Liver (tissue), 9 donors: ENCODE measurements around the gene FGD4. TPM values are rescaled to one million over a fixed set of nuclear protein-coding genes. Genes with fewer than 3 reads are reported as not detected.

ENCODE experiments used
- DNase-seq: peaks from one replicate; pipeline ENCODE4 v3.0.0-alpha.2; 2017; ENCODE audit warnings: low spot score
- H3K27ac ChIP-seq, 2 donors: one replicate each; pipeline ENCODE4 v1.7.0; 2013; ENCODE audit warnings: inconsistent platforms in 2 of 2, low read length in 2 of 2, control low read depth in 1 of 2, low read depth in 1 of 2, mild to moderate bottlenecking in 1 of 2
- H3K27me3 ChIP-seq, 4 donors: one replicate each; pipeline versions ENCODE4 v1.6.1 to v1.7.0; 2013; ENCODE audit warnings: low read length in 3 of 4, inconsistent platforms in 1 of 4, mild to moderate bottlenecking in 1 of 4, moderate library complexity in 1 of 4; ENCODE audit not compliant: control insufficient read depth in 4 of 4, insufficient read depth in 4 of 4
- H3K36me3 ChIP-seq, 4 donors: one replicate each; pipeline versions ENCODE4 v1.6.1 to v1.7.0; 2013; ENCODE audit warnings: low read length in 3 of 4, mild to moderate bottlenecking in 3 of 4, low read depth in 1 of 4, moderate library complexity in 1 of 4; ENCODE audit not compliant: control insufficient read depth in 4 of 4, insufficient read depth in 3 of 4
- H3K4me1 ChIP-seq, 4 donors: one replicate each; pipeline versions ENCODE4 v1.6.1 to v1.7.0; 2013; ENCODE audit warnings: low read length in 3 of 4, mild to moderate bottlenecking in 3 of 4, moderate library complexity in 1 of 4; ENCODE audit not compliant: control insufficient read depth in 4 of 4, insufficient read depth in 4 of 4
- H3K4me3 ChIP-seq, 3 donors: one replicate each; pipeline versions ENCODE4 v1.6.1 to v1.7.0; 2013; ENCODE audit warnings: low read length in 3 of 3, control low read depth in 1 of 3, low read depth in 1 of 3, mild to moderate bottlenecking in 1 of 3
- H3K9ac ChIP-seq, 2 donors: one replicate each; pipeline ENCODE4 v1.7.0; 2013; ENCODE audit warnings: low read length in 2 of 2, mild to moderate bottlenecking in 2 of 2, moderate library complexity in 2 of 2, control low read depth in 1 of 2, low read depth in 1 of 2
- H3K9me3 ChIP-seq, 4 donors: one replicate each; pipeline versions ENCODE4 v1.6.1 to v1.7.0; 2013; ENCODE audit warnings: low read length in 3 of 4; ENCODE audit not compliant: control insufficient read depth in 4 of 4
- ATF3 ChIP-seq: IDR thresholded peaks from 2 replicates; pipeline ENCODE4 v1.6.1; 2016; ENCODE audit warnings: antibody characterized with exemption
- EGR1 ChIP-seq, 2 donors: IDR thresholded peaks; 2 replicates each; pipeline ENCODE4 v1.6.1; 2016 to 2018; ENCODE audit warnings: antibody characterized with exemption in 2 of 2, low read depth in 2 of 2
- FOXA1 ChIP-seq: IDR thresholded peaks from 2 replicates; pipeline ENCODE4 v1.6.1; 2016; ENCODE audit warnings: antibody characterized with exemption
- FOXA2 ChIP-seq: IDR thresholded peaks from 2 replicates; pipeline ENCODE4 v1.6.1; 2016; ENCODE audit warnings: antibody characterized with exemption
- GABPA ChIP-seq, 2 donors: IDR thresholded peaks in 1 of 2; conservative IDR thresholded peaks in 1 of 2; 2 replicates each; pipeline ENCODE4 v1.6.1; 2016; ENCODE audit warnings: antibody characterized with exemption in 2 of 2, mild to moderate bottlenecking in 1 of 2, moderate library complexity in 1 of 2
- HNF4A ChIP-seq, 2 donors: conservative IDR thresholded peaks; 2 replicates each; pipeline ENCODE4 v1.6.1; 2016; ENCODE audit warnings: antibody characterized with exemption in 2 of 2, mild to moderate bottlenecking in 2 of 2
- HNF4G ChIP-seq: IDR thresholded peaks from 2 replicates; pipeline ENCODE4 v1.6.1; 2016; ENCODE audit warnings: antibody characterized with exemption
- JUND ChIP-seq, 2 donors: IDR thresholded peaks; 2 replicates each; pipeline ENCODE4 v1.6.1; 2016; ENCODE audit warnings: antibody characterized with exemption in 2 of 2
- NR2F2 ChIP-seq: IDR thresholded peaks from 2 replicates; pipeline ENCODE4 v1.6.1; 2016; ENCODE audit warnings: antibody characterized with exemption
- RAD21 ChIP-seq, 2 donors: IDR thresholded peaks; 2 replicates each; pipeline ENCODE4 v1.6.1; 2016; ENCODE audit warnings: antibody characterized with exemption in 2 of 2, mild to moderate bottlenecking in 2 of 2
- REST ChIP-seq: IDR thresholded peaks from 2 replicates; pipeline ENCODE4 v1.6.1; 2016; ENCODE audit warnings: antibody characterized with exemption, mild to moderate bottlenecking
- RXRA ChIP-seq, 2 donors: IDR thresholded peaks; 2 replicates each; pipeline ENCODE4 v1.6.1; 2017 to 2018; ENCODE audit warnings: antibody characterized with exemption in 2 of 2, mild to moderate bottlenecking in 1 of 2
- SP1 ChIP-seq: IDR thresholded peaks from 2 replicates; pipeline ENCODE4 v1.6.1; 2018; ENCODE audit warnings: antibody characterized with exemption, mild to moderate bottlenecking
- TAF1 ChIP-seq: conservative IDR thresholded peaks from 2 replicates; pipeline ENCODE4 v1.6.1; 2016; ENCODE audit warnings: antibody characterized with exemption, mild to moderate bottlenecking
- YY1 ChIP-seq: IDR thresholded peaks from 2 replicates; pipeline ENCODE4 v1.6.1; 2016; ENCODE audit warnings: antibody characterized with exemption, mild to moderate bottlenecking
- ZBTB33 ChIP-seq: IDR thresholded peaks from 2 replicates; pipeline ENCODE4 v1.6.1; 2016; ENCODE audit warnings: antibody characterized with exemption
- WGBS: extraction: QIAGEN DNeasy Blood & Tissue Kit; methylation state at CpG from one replicate; pipeline ENCODE4 v1.1.7; 2013; 5-methylcytosine and 5-hydroxymethylcytosine counted together
- polyA plus RNA-seq, 2 donors: library from polyadenylated mRNA; stranded (reverse) in 1 of 2; unstranded in 1 of 2; fragments of 200-250 nt in 1 of 2; fragments of >200 nt in 1 of 2; fragmentation: Nextera tagmentation in 1 of 2; extraction: Ambion mirVana in 1 of 2; gene quantifications; one replicate each; pipeline versions ENCODE4 v1.2.1 to v1.2.3, GENCODE V29; 2013 to 2015
- total RNA-seq, 2 donors: library from RNA; depleted of rRNA; stranded (reverse); fragments of >200 nt; gene quantifications; one replicate each; pipeline ENCODE4 v1.2.3, GENCODE V29; 2014
- TF ChIP-seq, protein P1 (sequence below): fragments of 150-350 bp; IDR thresholded peaks from 2 replicates; pipeline ENCODE4 v1.5.1; 2017; ENCODE audit warnings: improper control_type of control experiment, low read depth, low read length; ENCODE audit not compliant: missing input control
- TF ChIP-seq, protein P2 (sequence below): IDR thresholded peaks from 2 replicates; pipeline ENCODE4 v1.6.1; 2016; ENCODE audit warnings: antibody characterized with exemption
- donor health status: healthy.
- donor health status: healthy.
- donor health status: healthy.
- donor health status: healthy.
- donor health status: healthy.

FGD4 gene
- total and polyA plus RNA-seq, 4 donors, result 3.8 to 26.4 (median 9.0) TPM

DNA sequence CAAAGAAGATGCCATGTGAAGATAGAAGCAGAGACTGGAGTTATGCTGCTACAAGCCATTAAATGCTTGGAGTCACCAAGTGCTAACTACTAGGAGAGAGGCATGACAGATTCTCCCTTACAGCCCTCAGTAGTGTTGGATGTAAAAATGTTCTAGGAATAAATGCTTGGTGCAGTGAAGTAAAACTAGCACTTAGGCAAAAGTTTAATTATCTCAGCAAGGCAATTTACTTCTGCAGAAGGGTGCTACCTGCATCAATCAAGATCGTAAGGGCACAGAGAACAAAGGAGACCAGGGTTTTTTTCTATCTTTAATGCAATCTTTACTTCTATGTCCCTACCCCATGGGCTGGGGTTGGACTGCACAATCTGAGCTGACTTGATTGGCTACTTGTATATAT is 270.2 kb downstream of the FGD4 start:
- no peaks in the 10 kb centered on the region for H3K4me1 ChIP-seq
- no peak overlapping the region for H3K27ac ChIP-seq
- H3K4me3 ChIP-seq, result no peak overlapping the region
- H3K27me3 ChIP-seq, result no peaks in the 10 kb centered on the region
- H3K36me3 ChIP-seq, result no peaks in the 10 kb centered on the region
- H3K9me3 ChIP-seq, result no peaks in the 10 kb centered on the region
- no peak for DNase-seq
- 96% methylated on average over 1 of the region's 1 CpG for WGBS
- TF ChIP-seq RAD21 (IDR thresholded peaks at IDR 0.05) (no peak), FOXA1 (no peak), YY1 (no peak), NR2F2 (no peak), GABPA (IDR thresholded peaks at IDR 0.05 in 1 of 2, conservative IDR thresholded peaks at IDR 0.05 in 1 of 2) (no peak), REST (no peak), HNF4A (conservative IDR thresholded peaks at IDR 0.05) (no peak)
- TF ChIP-seq, protein P1, sequence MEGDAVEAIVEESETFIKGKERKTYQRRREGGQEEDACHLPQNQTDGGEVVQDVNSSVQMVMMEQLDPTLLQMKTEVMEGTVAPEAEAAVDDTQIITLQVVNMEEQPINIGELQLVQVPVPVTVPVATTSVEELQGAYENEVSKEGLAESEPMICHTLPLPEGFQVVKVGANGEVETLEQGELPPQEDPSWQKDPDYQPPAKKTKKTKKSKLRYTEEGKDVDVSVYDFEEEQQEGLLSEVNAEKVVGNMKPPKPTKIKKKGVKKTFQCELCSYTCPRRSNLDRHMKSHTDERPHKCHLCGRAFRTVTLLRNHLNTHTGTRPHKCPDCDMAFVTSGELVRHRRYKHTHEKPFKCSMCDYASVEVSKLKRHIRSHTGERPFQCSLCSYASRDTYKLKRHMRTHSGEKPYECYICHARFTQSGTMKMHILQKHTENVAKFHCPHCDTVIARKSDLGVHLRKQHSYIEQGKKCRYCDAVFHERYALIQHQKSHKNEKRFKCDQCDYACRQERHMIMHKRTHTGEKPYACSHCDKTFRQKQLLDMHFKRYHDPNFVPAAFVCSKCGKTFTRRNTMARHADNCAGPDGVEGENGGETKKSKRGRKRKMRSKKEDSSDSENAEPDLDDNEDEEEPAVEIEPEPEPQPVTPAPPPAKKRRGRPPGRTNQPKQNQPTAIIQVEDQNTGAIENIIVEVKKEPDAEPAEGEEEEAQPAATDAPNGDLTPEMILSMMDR, result no peak
- TF ChIP-seq, protein P2, sequence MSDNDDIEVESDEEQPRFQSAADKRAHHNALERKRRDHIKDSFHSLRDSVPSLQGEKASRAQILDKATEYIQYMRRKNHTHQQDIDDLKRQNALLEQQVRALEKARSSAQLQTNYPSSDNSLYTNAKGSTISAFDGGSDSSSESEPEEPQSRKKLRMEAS, result no peak
- H3K9ac ChIP-seq, result no peak overlapping the region

GRCh38 chr12:32671930-32672780 is 272.8 kb downstream of the FGD4 start:
- no peak overlapping the region for H3K9ac ChIP-seq
- 49% methylated on average over 11 of the region's 11 CpGs for WGBS
- H3K9me3 ChIP-seq, result no peaks in the 10 kb centered on the region
- no peak overlapping the region for H3K4me3 ChIP-seq
- H3K36me3 ChIP-seq, result no peaks in the 10 kb centered on the region
- no peaks in the 10 kb centered on the region for H3K27me3 ChIP-seq
- no peak overlapping the region for H3K27ac ChIP-seq
- no peak for DNase-seq
- no peaks in the 10 kb centered on the region for H3K4me1 ChIP-seq
- no peak for TF ChIP-seq NR2F2
- no peak for TF ChIP-seq RXRA (IDR thresholded peaks at IDR 0.05)
- no peak for TF ChIP-seq EGR1 (IDR thresholded peaks at IDR 0.05; ENCODE audit: low read depth in 2 of 2)
- no peak for TF ChIP-seq SP1
- peak in 1 of 2 donors; percentile 22 for TF ChIP-seq HNF4A (conservative IDR thresholded peaks at IDR 0.05)
- no peak for TF ChIP-seq FOXA1
- TF ChIP-seq JUND (IDR thresholded peaks at IDR 0.05), result no peak
- TF ChIP-seq TAF1, result no peak
- TF ChIP-seq, protein P2, result no peak
- no peak for TF ChIP-seq REST
- no peak for TF ChIP-seq GABPA (IDR thresholded peaks at IDR 0.05 in 1 of 2, conservative IDR thresholded peaks at IDR 0.05 in 1 of 2)
- peak; percentile 83 to 84 for TF ChIP-seq RAD21 (IDR thresholded peaks at IDR 0.05)
- peak; percentile 41 for TF ChIP-seq YY1
- TF ChIP-seq ZBTB33, result no peak
- no peak for TF ChIP-seq HNF4G
- no peak for TF ChIP-seq FOXA2
- no peak for TF ChIP-seq ATF3
